NOMO-1 treated with DMSO at 0.1 percent for 48 hours (cell line): ENCODE measurements around the gene THOC6.
"Not testable (repeated sequence)": the region's sequence is repeated elsewhere in the genome, so short reads cannot be mapped to it uniquely, and the experiment has no call there.

Experiments
- DNase-seq: peaks from one replicate; lab custom pipeline; 2025; ENCODE audit not compliant: unreplicated experiment; lab: John Stamatoyannopoulos, UW

Gene THOC6

GRCh38 chr16:3052571-3053329, 28.9 kb downstream of the THOC6 start:
- not testable (repeated sequence) for DNase-seq

- DNase-seq, result peak; percentile 25
These were observed 29.5 kb downstream of the THOC6 start for GRCh38 chr16:3053330-3053710.

GRCh38 chr16:3054965-3055733, 31.3 kb downstream of the THOC6 start:
- peak; percentile 61 for DNase-seq

GRCh38 chr16:3055734-3056115, 31.9 kb downstream of the THOC6 start:
- DNase-seq, result not testable (repeated sequence)

- no peak for DNase-seq
These were observed 32.7 kb downstream of the THOC6 start for GRCh38 chr16:3056336-3057180.

GRCh38 chr16:3057181-3058138, 33.6 kb downstream of the THOC6 start:
- DNase-seq, result no peak

GRCh38 chr16:3058139-3059030, 34.5 kb downstream of the THOC6 start:
- DNase-seq, result peak; percentile 44

- peak; percentile 72 for DNase-seq
These were observed 35.3 kb downstream of the THOC6 start for GRCh38 chr16:3059041-3059722.

- no peak for DNase-seq
These were observed 35.9 kb downstream of the THOC6 start for GRCh38 chr16:3059723-3060242.

- DNase-seq, result no peak
These were observed 36.7 kb downstream of the THOC6 start for GRCh38 chr16:3060339-3061127.

- DNase-seq, result no peak
These were observed 38.7 kb downstream of the THOC6 start for GRCh38 chr16:3062553-3062952.

- DNase-seq, result no peak
These were observed 40.0 kb downstream of the THOC6 start for GRCh38 chr16:3063625-3064386.

- no peak for DNase-seq
These were observed 41.4 kb downstream of the THOC6 start, which contains the start of gene IL32 for GRCh38 chr16:3065069-3065741. Gene IL32 (plus strand): TSS chr16:3065640. CDS start chr16:3065812, 172 bp downstream.

GRCh38 chr16:3065742-3066439, 42.1 kb downstream of the THOC6 start:
- no peak for DNase-seq

GRCh38 chr16:3066440-3066748, 42.6 kb downstream of the THOC6 start:
- no peak for DNase-seq

GRCh38 chr16:3068487-3068886, 44.7 kb downstream of the THOC6 start:
- DNase-seq, result no peak
